ENCODE measurements around the gene CT47A7.
"Not testable (repeated sequence)": the region's sequence is repeated elsewhere in the genome, so short reads cannot be mapped to it uniquely, and the experiment has no call there.

The CT47A7 gene

GRCh38 chrX:120956500-120956899, at the start of gene CT47A7:
Gene CT47A7 (minus strand): TSS chrX:120956600. CDS start chrX:120956345, 255 bp downstream.
- in situ Hi-C loops (cut with HindIII; ENCODE audit: low sequenced_read_pairs): not testable (repeated sequence)

- in situ Hi-C loops (cut with HindIII; ENCODE audit: low sequenced_read_pairs): no loop called here
Measured at GRCh38 chrX:121000589-121000988, 44.2 kb upstream of the CT47A7 start.

- in situ Hi-C loops (cut with HindIII; ENCODE audit: low sequenced_read_pairs): no loop called here
Measured at GRCh38 chrX:120999413-120999812, 43.0 kb upstream of the CT47A7 start.

GRCh38 chrX:120985660-120986059, 29.3 kb upstream of the CT47A7 start, which contains the start of gene CT47A1:
Gene CT47A1 (minus strand): TSS chrX:120985760. CDS start chrX:120985529, 231 bp downstream.
- in situ Hi-C loops (cut with HindIII; ENCODE audit: low sequenced_read_pairs): not testable (repeated sequence)

Data from DLD1 (cell line).